ENCODE measurements around the gene BBS12.

The BBS12 gene

DNA sequence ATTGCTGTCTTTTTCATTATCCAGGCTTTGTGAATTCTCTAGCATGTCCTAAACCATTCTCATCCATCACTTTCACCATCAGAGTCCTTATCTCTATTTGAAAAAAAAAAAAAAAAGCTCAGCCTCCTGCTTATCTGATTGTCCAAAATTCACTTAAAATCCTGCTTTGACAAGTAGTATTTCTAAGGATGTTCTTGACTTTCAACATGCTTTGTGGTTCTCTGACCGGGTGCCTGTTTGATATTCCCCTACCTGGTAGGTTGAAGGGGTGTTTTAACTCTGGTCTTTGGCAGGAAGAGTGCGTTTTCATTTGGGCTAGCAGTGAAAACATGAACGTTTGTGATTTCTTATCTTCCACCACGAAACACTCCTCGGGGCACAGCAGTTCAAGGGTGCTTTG is 17.3 kb upstream of the BBS12 start:
- no peak for DNase-seq (ENCODE audit: low read depth)

DNA sequence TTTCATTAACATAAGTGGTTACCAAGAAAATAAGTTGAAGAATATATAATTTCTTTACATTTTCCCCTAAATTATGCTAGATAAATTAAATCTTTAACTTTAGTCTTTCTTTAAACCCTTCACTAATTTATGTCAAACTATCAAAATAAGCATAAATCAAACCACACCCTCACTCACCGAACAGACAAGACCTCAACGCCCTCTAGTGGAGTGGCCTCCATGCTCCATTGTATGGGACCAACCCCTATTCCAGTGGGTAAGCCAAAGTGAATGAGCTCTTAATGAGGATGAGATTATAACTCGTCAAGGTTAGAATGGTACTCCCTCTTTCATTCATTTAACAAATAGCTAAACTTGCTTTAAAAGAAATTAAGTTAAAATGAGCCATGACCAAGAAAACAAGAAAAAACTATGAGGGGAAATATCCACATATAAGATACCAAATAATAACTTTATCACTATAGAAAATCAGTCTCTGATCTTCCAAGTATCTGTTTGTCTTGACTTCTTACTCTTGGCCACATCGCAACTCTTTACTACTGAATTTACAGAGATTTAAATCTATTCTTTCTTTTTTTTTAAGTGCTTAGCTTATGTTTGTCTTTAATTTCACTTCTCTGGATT is 15.6 kb upstream of the BBS12 start:
- DNase-seq (ENCODE audit: low read depth): peak; percentile 70

DNA sequence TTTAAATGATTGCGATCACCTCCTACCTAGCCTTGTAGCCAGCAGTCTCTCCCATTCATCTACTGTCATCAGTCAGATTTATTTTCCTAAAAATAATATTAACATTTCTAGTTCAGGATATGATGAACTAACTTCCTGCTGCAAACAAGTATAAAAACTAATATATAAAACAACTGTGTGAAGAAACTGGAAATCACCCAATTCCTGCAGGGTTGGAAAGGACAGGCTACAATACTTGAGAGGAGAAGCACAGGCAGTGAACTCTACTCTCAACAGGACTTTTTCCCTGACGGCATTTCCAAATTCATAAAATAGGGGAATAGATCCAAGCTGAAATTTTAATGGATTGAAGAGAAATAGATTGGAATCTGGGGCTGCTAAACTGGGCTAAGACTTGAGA is 14.2 kb upstream of the BBS12 start:
- DNase-seq (ENCODE audit: low read depth): no peak

DNA sequence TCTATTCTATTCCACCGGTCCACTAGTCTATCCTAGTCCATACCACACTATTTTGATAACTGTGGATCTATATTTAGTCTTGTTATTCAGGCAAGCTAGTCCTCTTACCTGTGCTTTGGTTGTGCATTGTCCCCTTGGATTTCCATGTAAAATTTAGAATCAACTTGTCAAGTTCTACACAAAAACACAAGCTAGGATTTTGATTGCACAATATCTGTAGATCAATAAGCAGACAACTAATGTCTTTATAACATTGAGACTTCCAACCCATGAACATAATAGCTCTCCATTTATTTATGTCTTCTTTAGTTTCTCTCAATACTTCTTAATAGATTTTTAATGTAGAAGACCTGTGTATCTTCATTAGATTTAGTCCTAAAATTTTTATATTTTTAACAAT is 10.2 kb upstream of the BBS12 start:
- DNase-seq (ENCODE audit: low read depth): no peak

DNA sequence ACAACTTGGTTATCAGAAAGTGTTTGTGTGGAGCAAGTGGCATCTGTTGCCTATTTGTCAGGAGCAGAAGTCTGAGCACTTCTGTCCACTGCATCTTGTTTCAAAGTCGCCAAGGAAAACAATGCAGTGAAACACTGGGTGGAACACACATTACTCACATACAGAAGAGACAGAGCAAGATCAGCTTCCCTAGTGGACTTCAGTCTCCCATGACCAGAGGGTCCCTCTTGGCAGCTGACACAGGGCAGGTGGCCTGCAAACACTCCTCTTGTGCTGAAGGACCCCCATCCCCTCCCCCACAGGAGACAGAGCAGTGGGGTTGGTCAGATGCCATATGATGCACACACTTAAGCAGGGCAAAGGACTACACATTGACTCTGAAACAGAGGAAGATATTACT is 3.6 kb upstream of the BBS12 start:
- DNase-seq (ENCODE audit: low read depth): no peak

DNA sequence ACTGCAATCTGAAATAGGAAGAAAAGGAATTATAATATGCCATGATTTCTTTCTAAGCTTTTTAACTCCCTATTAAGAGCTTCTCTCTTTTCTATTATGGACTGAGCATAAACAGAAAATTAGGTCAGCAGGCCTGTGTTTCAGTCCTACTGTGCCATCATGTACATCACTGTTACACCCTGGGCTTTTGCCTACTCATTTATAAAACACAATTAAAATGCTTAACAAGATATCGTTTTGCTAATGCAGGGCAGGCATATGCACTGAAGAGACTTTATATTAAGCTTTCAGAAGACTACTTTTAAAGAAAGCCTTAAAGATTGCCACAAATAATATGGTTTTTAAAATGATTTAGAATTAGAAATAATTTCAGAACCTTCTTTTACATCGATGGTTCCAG is 828 bp upstream of the BBS12 start:
- DNase-seq (ENCODE audit: low read depth): no peak

DNA sequence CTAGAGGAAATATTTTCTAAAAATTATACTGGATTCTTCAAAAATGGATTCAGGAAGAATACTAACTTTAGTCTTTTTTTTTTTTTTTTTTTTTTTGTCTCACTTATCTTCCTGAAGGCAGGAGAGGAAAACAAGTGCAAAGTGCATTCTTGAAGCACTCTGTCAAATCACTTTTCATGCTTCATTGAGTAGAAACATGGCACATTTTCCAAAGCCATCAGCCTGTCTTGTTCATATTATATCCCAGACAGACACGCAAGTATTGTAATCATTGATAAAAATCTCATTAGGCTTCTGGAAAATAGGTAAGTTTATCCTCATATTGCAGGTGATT is 1.2 kb downstream of the BBS12 start:
- DNase-seq (ENCODE audit: low read depth): no peak

DNA sequence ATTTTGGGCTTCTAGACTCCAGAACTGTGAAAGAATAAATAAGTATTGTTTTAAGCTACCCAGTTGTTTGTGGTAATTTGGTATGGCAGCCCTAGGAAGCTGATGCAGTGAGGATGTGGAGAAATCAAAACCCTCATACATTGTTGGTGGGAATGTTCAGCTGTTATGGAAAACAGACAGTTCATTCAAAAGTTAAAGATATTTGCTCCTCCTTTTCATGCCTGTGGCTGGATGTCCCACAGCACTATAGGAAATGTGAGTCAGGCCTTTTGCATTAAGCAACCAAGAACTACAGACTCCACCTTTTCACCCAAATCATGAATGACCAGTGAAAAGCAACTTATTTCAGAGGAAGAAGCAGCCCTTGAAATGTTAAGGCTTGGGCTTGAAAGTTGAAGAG is 6.7 kb downstream of the BBS12 start:
- no peak for DNase-seq (ENCODE audit: low read depth)

DNA sequence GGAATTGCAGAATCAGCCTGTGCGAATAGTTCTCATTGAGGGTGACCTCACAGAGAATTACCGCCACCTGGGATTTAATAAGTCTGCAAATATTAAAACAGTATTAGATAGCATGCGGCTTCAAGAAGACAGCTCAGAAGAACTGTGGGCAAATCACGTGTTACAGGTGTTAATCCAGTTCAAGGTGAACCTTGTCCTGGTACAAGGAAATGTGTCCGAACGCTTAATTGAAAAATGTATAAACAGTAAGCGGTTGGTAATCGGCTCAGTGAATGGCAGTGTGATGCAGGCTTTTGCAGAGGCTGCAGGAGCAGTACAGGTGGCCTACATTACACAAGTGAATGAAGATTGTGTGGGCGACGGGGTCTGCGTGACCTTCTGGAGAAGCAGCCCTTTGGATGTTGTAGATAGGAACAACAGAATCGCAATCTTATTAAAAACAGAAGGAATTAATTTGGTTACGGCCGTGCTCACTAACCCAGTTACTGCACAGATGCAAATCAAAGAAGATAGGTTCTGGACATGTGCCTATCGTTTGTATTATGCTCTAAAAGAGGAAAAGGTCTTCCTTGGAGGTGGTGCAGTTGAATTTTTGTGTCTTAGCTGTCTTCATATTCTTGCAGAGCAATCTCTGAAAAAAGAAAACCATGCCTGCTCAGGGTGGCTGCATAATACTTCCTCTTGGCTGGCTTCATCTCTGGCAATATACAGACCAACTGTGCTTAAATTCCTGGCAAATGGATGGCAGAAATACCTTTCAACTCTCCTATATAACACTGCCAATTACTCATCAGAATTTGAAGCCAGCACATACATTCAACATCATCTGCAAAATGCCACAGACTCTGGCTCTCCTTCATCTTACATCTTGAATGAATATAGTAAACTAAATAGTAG is 10.7 kb downstream of the BBS12 start:
- no peak for DNase-seq (ENCODE audit: low read depth)

DNA sequence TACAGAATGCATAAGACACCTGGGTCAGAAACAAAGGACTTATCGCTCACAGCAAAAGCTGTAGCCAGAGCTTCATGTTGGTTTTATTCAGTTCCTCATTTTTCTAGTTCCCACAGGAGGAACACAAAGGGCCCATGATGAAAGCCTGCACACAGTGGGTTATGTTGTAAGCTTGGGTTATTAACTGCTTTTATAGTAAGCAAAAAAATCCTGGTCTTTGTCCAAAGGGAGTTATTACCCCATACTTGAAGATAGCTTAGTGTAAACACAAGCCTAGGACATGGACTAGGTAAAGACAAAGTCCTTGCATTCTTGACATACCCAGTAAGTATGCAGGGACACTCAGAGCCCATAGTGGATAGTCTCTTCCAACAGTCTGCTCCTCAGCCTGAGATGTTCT is 11.7 kb downstream of the BBS12 start:
- DNase-seq (ENCODE audit: low read depth): no peak

DNA sequence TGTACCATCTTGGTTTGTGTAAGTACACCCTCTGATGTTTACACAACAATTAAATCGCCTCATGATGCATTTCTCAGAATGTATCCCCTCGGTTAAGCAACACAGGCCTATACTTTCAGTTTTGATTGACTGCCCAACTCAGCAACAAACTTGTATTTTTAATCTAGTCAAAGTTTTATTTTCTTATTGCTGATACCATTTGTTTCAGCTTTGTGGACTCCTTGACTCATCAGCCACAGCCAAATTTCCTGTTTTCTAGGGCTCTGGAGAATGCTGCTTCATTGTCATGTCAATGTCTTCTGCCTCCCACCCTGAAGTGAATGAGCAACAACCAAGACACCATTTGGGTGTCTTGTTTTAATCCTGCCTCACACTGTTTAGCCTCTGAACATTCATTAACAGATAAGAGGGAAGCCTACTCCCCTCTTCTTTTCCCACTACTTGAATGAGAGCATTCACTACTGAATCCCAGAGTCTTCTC is 14.0 kb downstream of the BBS12 start:
- no peak for DNase-seq (ENCODE audit: low read depth)

DNA sequence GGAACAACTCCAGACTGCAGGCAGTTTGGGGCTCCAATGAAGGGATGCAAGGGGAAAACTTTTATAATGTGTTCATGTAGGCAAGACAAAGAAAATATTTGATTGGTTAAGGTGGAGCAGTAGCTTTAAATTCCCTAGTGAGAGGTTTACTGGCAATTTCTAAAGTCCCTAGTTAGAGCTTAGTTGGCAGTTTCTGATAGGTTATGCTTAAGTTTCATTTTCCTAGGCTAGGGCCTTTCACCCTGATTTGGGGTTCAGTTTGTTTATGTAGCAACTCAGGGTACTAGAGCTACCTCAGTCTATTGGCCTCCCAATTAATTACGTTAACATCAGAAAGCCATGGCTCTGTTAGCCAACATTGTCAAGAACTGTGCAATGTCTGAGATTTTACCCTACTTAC is 14.6 kb downstream of the BBS12 start:
- no peak for DNase-seq (ENCODE audit: low read depth)

DNA sequence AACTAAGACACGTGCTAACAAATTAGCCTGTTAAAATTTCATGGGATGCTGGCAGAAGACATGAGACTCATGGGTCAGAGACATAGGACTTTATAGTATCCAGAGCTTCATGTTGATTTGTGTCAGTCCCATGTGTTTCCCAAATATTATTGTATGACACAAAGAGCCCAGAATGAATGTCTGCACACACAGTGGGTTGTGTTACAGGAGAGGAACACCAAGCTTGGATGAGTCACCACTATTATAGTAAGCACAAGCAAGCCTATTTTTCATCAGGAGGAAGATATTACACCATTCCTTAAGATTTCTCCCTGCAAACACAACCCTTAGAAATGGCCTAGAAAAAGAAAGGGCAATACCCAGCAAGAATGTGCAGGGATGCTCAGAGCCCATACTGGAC is 15.4 kb downstream of the BBS12 start:
- no peak for DNase-seq (ENCODE audit: low read depth)

DNA sequence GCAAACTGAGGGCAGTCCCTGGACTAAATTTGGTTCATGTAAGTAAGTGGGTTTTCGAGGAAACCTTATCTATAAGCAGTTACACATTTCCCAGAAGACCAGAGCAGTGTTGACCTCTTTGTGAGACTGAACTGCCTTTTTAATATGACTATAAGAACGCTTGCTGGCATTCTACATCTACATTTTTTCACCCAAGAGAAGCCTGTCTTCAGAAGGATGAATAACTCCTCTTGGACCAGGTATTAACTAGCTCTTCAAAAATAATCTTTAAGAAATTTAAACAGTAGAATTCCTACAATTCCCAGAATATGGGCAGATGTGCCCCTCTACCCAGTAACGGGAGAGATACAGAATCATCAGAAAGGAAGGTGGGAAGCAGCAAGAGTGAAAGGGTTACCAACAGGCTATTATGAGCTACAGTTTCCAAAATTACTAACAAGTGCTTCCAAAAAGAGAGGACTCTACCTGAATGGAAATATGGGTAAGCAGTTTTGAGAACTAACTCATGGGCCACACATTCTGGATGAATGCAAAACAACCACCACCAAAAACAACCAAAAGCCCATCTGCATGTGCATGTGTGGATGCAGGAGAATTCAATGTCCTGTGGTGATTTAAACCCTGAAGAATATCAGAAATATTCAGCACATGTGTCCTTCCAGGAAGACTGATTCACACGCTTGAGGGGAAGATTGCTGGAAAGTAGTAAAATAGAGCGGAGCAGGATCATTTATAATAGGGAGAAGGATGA is 17.4 kb downstream of the BBS12 start:
- no peak for DNase-seq (ENCODE audit: low read depth)

DNA sequence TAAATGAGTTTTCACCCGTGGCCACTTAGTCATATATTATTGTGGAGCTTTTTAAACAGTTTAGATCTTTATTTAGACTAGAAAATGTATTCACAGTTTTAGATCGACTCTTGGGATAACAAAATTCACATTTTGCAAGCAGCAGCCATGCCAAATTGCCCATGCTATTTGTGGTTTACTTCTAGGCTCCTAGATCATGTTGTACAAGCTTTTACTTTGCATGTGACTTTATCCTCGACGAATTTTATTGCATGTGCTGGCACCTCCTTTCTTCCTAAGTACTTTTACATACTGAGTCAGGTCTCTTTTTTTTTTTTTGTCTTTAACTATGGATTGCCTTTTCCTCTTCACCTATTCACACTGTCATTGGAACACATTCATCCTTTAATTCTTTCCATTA is 23.2 kb downstream of the BBS12 start:
- no peak for DNase-seq (ENCODE audit: low read depth)

DNA sequence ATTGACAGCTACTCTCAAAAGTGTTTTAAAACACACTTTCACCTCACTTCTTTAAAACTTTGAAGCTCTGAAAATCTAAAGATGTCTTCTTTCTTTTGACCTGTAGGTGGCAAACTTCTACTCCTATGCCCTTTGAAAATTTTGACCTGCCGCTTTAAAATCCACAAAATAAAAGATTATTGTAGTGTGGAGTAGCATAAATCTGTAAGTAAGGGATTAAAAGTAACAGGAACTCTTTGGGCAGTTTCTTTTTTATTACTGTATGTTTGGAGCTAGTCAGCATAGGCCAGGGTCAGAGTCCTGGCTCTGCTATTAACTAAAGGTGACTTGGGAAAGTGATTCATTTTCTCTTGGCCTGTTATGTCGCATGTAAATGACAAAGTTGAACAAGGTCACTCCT is 25.5 kb downstream of the BBS12 start:
- DNase-seq (ENCODE audit: low read depth): no peak

DNA sequence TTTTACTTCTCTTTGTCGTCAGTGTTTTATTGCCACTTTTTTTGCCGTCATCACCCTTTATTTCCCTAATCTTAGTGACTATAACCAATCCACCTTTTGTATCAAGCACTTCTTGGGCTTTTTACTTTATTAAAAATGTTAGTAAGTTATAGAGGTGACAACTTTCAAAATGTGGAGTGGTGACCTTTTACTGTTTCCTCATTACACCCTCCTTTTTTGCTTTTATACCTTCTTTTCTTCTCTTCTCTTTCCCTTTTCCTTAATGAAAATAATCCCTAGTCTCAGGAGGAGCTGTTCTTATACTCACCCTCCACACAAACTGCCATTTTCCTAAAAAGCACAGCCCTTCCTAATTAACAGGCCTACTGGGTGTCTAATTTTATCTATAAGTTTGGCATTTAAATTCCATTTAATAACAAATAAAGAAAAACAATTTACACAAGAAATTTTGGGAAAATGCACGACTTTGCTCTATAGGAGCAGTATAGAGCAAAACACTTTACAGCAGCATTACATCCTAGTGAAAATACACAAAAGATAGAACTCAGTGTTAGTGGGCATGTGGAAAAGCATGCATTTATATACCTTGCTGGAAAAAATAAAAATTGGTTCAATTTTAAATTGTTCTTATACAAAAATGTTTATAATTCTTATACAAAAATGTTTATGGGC is 27.3 kb downstream of the BBS12 start:
- no peak for DNase-seq (ENCODE audit: low read depth)

DNA sequence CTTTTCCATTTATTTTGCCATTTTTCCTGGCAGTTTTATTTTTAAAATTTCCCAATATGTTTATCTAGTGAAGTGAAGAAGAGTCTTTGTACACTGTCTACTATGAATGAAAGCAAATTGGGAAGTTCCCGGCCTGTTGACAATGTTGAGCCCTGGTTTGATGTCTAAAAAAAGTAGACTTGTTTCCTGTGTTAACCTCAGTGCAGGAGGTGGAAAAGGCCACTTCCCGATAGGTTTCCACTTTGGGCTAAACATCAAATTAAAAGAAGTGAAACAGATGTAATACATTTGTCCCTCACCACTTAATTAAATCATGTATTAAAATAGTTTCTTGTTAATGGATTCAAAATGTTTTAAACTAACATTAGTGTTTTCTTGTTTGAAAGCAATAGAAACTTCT is 30.0 kb downstream of the BBS12 start:
- no peak for DNase-seq (ENCODE audit: low read depth)

DNA sequence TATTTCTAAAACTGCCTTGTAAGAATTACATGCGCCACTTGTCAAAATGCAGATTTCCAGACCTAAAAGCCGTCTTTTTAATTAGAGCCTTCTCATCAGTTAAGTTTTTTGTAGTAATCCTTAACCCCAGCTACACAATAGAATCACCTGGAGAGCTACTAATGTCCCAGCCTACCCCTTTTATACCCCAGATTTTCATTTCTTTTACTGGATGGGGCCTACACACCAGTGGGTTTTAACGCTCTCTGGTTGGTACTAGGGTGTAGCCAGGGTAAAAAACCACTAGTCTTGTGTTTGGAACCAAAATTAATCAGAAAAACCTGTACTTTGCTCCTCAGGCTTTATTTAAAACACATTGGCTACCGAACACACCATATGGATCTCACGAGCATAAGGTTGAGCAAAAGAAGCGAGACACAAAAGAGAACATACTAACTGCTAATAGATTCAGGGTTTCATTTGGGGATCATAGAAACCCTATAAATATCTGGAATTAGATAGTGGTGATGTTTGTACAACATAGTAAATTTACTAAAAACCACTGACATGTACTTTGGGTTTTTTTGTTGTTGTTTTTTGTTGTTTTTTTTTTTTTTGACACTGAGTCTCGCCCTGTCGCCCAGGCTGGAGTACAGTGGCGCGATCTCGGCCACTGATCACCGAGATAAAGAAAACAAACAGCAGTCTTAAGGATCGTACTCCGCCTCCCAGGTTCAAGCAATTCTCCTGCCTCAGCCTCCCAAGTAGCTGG is 30.6 kb downstream of the BBS12 start:
- DNase-seq (ENCODE audit: low read depth): no peak

DNA sequence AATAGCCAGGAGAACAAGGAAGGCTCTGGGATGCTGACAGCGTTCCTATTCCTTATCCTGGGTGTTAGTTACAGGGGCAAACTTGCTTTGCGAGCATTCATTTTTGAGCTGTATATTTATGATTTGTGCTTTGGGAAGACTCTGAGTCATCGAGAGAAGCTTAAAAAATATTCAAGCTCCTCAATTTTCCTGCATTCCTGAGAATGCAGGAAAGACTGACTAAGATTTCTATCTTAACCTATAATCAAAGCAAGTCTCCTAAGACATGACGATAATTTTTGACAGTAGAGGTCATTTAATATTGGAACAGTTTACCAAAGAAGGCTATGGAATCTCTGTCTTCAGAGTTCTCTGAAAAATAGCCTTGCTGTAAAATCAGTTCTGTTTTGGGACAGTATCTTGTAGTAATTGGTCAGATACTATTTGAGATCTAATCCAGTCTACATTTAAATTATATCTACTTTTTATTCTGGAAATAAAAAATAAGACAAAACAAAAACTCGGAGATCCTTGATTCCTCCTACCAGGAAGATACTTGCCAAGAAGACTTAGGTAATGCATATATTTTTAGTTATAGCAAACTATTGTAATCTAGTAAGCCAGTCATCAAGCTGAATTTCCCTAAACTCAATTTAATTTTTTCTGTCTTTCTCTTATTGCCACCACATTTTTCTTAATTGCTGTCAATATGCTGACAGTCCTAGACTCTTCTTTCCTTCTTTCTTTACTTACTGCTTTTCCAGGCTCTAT is 31.7 kb downstream of the BBS12 start:
- DNase-seq (ENCODE audit: low read depth): no peak

DNA sequence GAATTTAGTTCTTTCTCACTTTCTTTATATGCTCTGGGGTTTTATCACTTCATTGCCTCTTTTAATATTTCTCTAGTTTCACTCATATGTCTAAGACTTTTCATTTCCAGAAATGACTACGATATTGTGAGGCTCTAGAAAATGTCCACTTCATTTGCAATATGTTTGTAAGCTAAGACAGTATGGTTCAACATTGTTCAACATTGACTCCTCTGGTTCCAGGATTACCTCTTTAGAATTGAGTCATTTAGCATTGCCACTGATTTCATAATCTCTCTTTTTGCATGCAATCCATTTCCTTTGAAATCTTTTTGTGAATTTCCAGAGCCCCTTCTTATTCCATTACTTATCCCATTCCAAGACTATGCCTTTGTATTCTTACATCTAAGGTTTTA is 32.3 kb downstream of the BBS12 start:
- no peak for DNase-seq (ENCODE audit: low read depth)

Measured in activated T-cell treated with anti-CD3 and anti-CD28 coated beads for 24 hours (primary cell).